Caki2 (cell line): ENCODE data around the gene SEC24D. TPM values are rescaled to one million over a fixed set of nuclear protein-coding genes. Genes with fewer than 3 reads are reported as not detected.

Experiments used
- DNase-seq: peaks from one replicate; pipeline ENCODE4 v3.0.0-alpha.2; 2015; ENCODE audit warnings: low read depth
- in situ Hi-C: cut with HindIII; loops from 2 replicates; pipeline ENCODE4 v1.10.0; 2016; ENCODE audit warnings: low sequenced_read_pairs, low pct_unique_long_range_greater_than_20kb, mixed read lengths
- total RNA-seq: library from RNA; depleted of rRNA; stranded (reverse); fragments of >200 nt; shearing (Covaris generic); gene quantifications from 2 replicates; pipeline ENCODE4 v1.2.3, GENCODE V29; 2014; ENCODE audit warnings: low replicate concordance

SEC24D gene
- total RNA-seq, 1 experiment from 2014 or later, result 42.6 TPM

- in situ Hi-C loops, result no loop called here
- DNase-seq, result no peak
Observed at GRCh38 chr4:118848242-118848641, 12.3 kb upstream of the SEC24D start.

- no peak for DNase-seq
- in situ Hi-C loops, result no loop called here
Observed at GRCh38 chr4:118846979-118847378, 11.1 kb upstream of the SEC24D start.

- no peak for DNase-seq
- in situ Hi-C loops, result no loop called here
Observed at GRCh38 chr4:118845552-118846050, 9.7 kb upstream of the SEC24D start.

DNA sequence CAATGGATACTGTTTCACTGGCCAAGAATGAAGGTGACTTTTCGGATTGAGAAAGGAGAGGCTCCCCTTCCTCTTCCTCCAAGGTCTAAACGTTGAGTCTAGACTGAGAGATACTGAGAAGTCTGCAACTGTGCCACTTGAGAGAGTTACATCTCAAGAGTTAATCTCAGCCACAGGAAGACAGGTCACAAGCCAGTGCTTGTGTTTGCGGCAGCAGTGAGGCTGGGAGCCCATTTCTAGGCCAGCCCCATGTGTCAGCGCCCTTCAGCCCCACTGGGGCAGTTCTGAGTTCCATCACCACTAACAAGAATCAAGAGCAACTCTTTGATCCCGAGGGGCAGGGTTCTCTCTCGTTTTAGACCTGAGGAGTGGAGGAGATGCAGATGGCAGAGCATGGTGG lies 7.3 kb upstream of the SEC24D start:
- in situ Hi-C loops, result no loop called here

GRCh38 chr4:118842055-118842454 lies 6.1 kb upstream of the SEC24D start:
- in situ Hi-C loops, result no loop called here
- no peak for DNase-seq

More for the DNA sequence above, 7.3 kb upstream of the SEC24D start:
- DNase-seq, result no peak

GRCh38 chr4:118839221-118839927 lies 3.4 kb upstream of the SEC24D start:
- no peak for DNase-seq
- in situ Hi-C loops, result no loop called here

- in situ Hi-C loops, result no loop called here
- DNase-seq, result no peak
Observed at GRCh38 chr4:118837121-118837507, 1.2 kb upstream of the SEC24D start.

DNA sequence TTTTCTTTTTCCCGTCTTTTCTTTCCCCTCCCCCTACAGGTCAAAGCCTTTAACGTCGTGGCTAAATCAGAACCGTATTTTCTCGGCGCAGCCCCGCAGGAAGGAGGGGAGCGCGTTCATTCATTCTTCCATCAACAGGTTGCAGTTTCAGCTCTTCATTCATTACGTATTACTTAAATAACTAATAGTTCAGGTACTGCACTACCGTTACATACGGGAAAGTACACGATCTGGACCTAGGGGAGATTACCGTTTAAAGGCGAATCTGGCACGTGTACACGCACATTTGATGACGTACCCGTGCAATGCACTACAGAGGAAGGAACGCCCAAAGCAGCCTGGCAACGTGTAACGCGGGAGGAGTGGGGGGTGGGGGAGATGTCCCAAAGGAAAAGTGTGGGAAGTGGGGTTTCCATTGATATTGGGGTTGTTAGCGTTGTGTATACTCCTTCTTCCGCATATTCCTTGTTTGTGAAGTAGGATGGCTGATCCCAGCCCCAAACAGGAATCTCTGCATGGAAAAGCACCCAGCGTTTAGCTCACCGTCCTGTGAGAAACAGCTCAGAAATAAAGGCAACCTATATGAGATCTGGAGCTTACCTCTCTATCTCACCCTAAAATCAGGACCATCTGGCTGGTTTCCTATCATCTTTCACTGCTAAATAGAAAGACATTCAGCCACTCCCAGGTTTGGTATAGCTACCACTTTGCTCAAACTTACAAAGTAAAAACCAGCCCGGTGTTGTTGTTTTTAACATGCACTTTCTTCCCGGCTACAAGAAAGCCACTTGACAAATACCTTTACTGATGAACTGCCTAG lies 585 bp upstream of the SEC24D start:
- in situ Hi-C loops, result no loop called here
- no peak for DNase-seq

GRCh38 chr4:118834960-118835569 lies 861 bp downstream of the SEC24D start:
- DNase-seq, result peak; percentile 83

DNA sequence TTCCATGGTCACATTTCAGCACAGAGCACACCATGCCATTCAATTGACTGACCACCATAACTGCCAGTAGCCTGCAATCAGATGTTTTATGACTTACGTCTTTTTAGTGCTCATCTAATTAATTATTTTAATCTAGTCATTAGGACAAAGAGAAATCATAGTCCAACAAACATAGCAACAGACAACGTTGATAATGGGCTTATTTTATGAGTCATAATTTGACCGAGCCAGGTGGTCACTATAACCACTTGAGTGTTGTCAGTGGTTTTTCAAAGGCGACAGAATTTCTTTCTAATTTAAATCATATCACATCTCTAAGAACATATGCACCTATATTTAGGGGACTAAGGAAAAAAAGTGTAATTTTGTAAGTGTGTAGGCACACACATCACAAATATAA lies 1.9 kb downstream of the SEC24D start:
- in situ Hi-C loops, result no loop called here
- no peak for DNase-seq

More at GRCh38 chr4:118834960-118835569, 861 bp downstream of the SEC24D start:
- in situ Hi-C loops, result no loop called here

GRCh38 chr4:118833192-118833820 lies 2.6 kb downstream of the SEC24D start:
- in situ Hi-C loops, result no loop called here
- DNase-seq, result no peak

DNA sequence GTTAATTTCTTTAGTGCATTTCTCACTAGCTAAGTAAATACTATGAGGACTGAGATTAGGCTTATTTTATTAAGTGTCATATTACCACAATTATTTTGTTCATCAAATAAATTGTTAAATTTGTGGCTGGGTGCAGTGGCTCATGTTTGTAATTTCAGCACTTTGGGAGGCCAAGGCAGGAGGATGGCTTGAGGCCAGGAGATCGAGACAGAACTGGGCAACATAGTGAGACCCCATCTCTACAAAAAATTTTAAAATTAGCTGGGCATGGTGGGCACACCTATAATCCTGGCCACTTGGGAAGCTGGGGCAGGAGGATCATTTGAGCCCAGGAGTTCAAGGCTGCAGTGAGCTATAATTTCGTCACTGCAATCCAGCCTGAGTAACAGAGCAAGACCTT lies 6.8 kb downstream of the SEC24D start:
- DNase-seq, result no peak
- in situ Hi-C loops, result no loop called here

- no peak for DNase-seq
- in situ Hi-C loops, result no loop called here
Observed at GRCh38 chr4:118826723-118827444, 9.0 kb downstream of the SEC24D start.

- in situ Hi-C loops, result no loop called here
Observed at GRCh38 chr4:118825799-118826198, 10.1 kb downstream of the SEC24D start.

DNA sequence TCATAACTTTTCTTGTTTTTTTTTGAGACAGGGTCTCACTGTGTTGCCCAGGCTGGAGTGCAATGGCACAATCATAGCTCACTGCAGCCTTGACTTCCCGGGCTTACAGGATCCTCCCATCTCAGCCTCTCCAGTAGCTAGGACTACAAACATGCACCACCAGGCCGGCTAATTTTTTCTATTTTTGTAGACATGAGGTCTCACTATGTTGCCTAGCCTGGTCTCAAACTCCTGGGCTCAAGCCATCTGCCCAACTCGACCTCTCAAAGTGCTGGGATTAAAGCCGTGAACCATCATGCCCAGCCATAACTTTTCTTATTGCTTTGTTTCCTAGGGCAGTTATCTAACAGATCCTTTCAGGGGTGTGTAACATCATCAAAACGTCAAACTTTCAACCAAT lies 11.8 kb downstream of the SEC24D start:
- DNase-seq, result no peak
- in situ Hi-C loops, result no loop called here

More at GRCh38 chr4:118825799-118826198, 10.1 kb downstream of the SEC24D start:
- DNase-seq, result no peak

GRCh38 chr4:118823471-118823870 lies 12.5 kb downstream of the SEC24D start:
- DNase-seq, result peak; percentile 47
- in situ Hi-C loops, result no loop called here

GRCh38 chr4:118821590-118822293 lies 14.2 kb downstream of the SEC24D start:
- in situ Hi-C loops, result no loop called here

More at GRCh38 chr4:118821590-118822293, 14.2 kb downstream of the SEC24D start:
- DNase-seq, result no peak
